OCI-LY3 (cell line): ENCODE measurements around the gene NARF.

Experiments used
- H2AFZ ChIP-seq: fragments of 200-600, 300-600 bp; shearing (Covaris generic); 2 replicates; pipeline ENCODE4 v1.6.0; 2014; ENCODE audit warnings: antibody characterized with exemption, low read depth, low read length
- H3K27ac ChIP-seq: fragments of 200-600, 300-600 bp; sonication (generic); 2 replicates; pipeline ENCODE4 v1.5.1; 2014; ENCODE audit warnings: mild to moderate bottlenecking, low read length, moderate library complexity, mixed read lengths
- H3K27me3 ChIP-seq: fragments of 200-600, 300-600 bp; sonication (generic); 2 replicates; pipeline ENCODE4 v1.6.1; 2014; ENCODE audit warnings: low read depth, low read length, mixed read lengths
- H3K36me3 ChIP-seq: fragments of 200-600, 300-600 bp; sonication (generic); replicated peaks from 2 replicates; pipeline ENCODE3; 2014; ENCODE audit warnings: low read depth, low read length, mixed read lengths
- H3K4me1 ChIP-seq: fragments of 300-600, 200-600 bp; sonication (generic); 2 replicates; pipeline ENCODE4 v1.6.1; 2014; ENCODE audit warnings: low read length, mixed read lengths
- H3K4me2 ChIP-seq: fragments of 200-600, 300-600 bp; sonication (generic); 2 replicates; pipeline ENCODE4 v1.6.1; 2014; ENCODE audit warnings: low read length, mixed read lengths
- H3K4me3 ChIP-seq: fragments of 300-600, 200-600 bp; sonication (generic); 2 replicates; pipeline ENCODE4 v1.5.1; 2014; ENCODE audit warnings: antibody characterized with exemption, mild to moderate bottlenecking, low read length, moderate library complexity
- H3K79me2 ChIP-seq: fragments of 300-600, 200-600 bp; shearing (Covaris generic); 2 replicates; pipeline ENCODE4 v1.6.1; 2014; ENCODE audit warnings: mild to moderate bottlenecking, low read length, mixed read lengths
- H3K9ac ChIP-seq: fragments of 300-600, 200-600 bp; shearing (Covaris generic); 2 replicates; pipeline ENCODE4 v1.6.0; 2014; ENCODE audit warnings: mild to moderate bottlenecking, low read length, moderate library complexity
- H3K9me3 ChIP-seq: fragments of 200-600, 300-600 bp; shearing (Covaris generic); 2 replicates; pipeline ENCODE4 v1.6.1; 2014; ENCODE audit warnings: low read length, mixed read lengths; ENCODE audit not compliant: insufficient read depth
- H4K20me1 ChIP-seq: fragments of 200-600, 300-600 bp; sonication (generic); 2 replicates; pipeline ENCODE4 v1.6.1; 2016; ENCODE audit warnings: low read length, mixed read lengths; ENCODE audit not compliant: insufficient read depth
- EZH2phosphoT487 ChIP-seq: fragments of 200-600 bp; shearing (Covaris generic); IDR thresholded peaks from 2 replicates; pipeline ENCODE4 v1.6.1; 2018; ENCODE audit warnings: antibody characterized with exemption, mixed run types, low read depth
- TF ChIP-seq, protein P1 (sequence below): fragments of 200-600, 300-600 bp; sonication (generic); IDR thresholded peaks from 2 replicates; pipeline ENCODE4 v1.5.1; 2014; ENCODE audit warnings: antibody characterized with exemption, low read length, low read depth

Gene NARF

DNA sequence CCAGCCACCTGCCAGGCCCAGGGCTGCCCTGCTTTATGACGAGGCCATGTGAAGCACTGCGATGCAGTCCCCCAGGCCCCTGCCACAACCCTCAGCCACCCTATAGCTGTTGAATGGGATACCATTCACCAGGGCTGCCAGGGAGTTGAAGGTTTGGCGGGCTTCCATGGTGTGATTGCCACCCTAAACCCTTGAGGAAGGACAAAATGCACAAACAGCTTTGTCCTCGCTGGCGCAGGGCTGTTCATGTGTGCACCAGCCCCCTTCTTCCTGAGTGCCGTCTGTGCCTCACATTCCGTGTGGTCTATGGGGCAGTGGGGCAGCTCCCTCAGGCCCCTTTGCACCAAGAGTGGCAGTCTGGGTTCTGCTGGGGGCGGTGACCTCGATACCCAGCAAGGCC lies 25.3 kb downstream of the NARF start:
- no peak overlapping the region for H3K27ac ChIP-seq
- H3K4me2 ChIP-seq: no peak overlapping the region
- H3K36me3 ChIP-seq: peaks cover 43% of the 10 kb centered on the region
- no peaks in the 10 kb centered on the region for H3K4me1 ChIP-seq
- H3K9ac ChIP-seq: no peak overlapping the region
- H4K20me1 ChIP-seq: no peaks in the 10 kb centered on the region
- no peaks in the 10 kb centered on the region for H3K9me3 ChIP-seq
- H3K4me3 ChIP-seq: no peak overlapping the region
- TF ChIP-seq EZH2phosphoT487: no peak
- TF ChIP-seq, protein P1, sequence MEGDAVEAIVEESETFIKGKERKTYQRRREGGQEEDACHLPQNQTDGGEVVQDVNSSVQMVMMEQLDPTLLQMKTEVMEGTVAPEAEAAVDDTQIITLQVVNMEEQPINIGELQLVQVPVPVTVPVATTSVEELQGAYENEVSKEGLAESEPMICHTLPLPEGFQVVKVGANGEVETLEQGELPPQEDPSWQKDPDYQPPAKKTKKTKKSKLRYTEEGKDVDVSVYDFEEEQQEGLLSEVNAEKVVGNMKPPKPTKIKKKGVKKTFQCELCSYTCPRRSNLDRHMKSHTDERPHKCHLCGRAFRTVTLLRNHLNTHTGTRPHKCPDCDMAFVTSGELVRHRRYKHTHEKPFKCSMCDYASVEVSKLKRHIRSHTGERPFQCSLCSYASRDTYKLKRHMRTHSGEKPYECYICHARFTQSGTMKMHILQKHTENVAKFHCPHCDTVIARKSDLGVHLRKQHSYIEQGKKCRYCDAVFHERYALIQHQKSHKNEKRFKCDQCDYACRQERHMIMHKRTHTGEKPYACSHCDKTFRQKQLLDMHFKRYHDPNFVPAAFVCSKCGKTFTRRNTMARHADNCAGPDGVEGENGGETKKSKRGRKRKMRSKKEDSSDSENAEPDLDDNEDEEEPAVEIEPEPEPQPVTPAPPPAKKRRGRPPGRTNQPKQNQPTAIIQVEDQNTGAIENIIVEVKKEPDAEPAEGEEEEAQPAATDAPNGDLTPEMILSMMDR: no peak
- no peaks in the 10 kb centered on the region for H3K79me2 ChIP-seq
- no peaks in the 10 kb centered on the region for H3K27me3 ChIP-seq
- H2AFZ ChIP-seq: no peak overlapping the region

DNA sequence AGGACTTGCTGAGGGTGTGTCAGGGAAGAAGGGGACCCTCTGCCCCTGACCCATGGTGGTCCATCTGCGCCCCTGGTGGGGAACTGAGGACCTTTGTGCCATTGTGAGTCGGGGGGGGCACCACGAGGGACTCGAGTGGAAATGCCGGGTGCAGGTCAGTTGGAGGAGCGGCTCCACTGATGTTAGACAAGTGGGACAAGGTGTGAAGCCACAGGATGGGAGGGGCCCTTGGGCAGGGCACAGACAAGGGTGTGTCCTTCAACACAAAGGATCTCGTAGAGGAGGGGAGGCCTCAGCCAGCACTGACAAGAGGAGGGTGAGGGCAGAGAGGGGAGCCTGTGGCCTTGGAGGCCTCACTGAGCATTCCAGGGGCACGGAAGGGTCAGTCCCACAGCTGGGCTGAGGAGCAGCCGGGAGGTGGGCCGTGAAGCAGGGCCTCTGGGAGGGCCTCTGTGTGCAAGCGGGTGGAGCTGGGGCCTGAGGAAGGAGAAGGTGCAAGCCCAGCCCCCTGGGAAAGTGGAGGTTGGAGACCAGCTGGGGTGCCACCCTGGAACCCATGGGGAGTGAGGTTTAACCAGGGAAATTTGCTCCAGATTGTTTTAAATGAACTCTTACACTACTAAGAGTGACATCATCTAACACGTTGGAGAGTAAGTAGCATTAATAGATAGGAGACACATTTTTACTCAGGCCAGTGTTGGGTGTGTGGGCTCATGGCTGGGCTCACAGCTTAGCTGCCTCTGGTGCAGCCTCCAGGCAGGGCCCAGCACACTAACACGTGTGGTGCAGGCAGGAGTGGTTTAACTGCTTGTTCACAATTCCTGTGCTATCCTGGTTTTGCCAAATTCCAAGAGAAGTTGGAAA lies 27.9 kb downstream of the NARF start:
- no peaks in the 10 kb centered on the region for H3K27me3 ChIP-seq
- H3K79me2 ChIP-seq: no peaks in the 10 kb centered on the region
- H3K36me3 ChIP-seq: peaks cover 32% of the 10 kb centered on the region
- H3K9me3 ChIP-seq: no peaks in the 10 kb centered on the region
- H3K9ac ChIP-seq: no peak overlapping the region
- no peak overlapping the region for H2AFZ ChIP-seq
- H4K20me1 ChIP-seq: no peaks in the 10 kb centered on the region
- H3K4me3 ChIP-seq: no peak overlapping the region
- TF ChIP-seq, protein P1: no peak
- no peak for TF ChIP-seq EZH2phosphoT487
- no peak overlapping the region for H3K27ac ChIP-seq
- H3K4me1 ChIP-seq: no peaks in the 10 kb centered on the region
- H3K4me2 ChIP-seq: no peak overlapping the region

DNA sequence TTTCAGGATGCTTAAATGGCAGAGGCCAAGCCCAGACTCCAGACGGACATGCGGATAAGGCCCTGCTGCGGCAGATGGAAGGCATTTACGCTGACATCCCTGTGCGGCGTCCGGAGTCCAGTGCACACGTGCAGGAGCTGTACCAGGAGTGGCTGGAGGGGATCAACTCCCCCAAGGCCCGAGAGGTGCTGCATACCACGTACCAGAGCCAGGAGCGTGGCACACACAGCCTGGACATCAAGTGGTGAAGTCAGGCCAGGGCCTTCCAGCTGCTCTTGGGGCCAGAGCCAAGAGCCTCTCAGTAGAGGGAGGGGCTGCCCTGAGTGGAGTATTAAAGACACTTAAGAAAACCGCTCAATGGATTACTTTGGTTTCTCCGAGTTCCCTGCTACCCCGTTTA lies 29.4 kb downstream of the NARF start:
- Histone ChIP-seq H3K4me1 (no peaks in the 10 kb centered on the region), H3K4me2 (no peak overlapping the region), H3K27me3 (no peaks in the 10 kb centered on the region), H3K79me2 (no peaks in the 10 kb centered on the region), H4K20me1 (no peaks in the 10 kb centered on the region), H3K9me3 (no peaks in the 10 kb centered on the region), H3K27ac (no peak overlapping the region), H3K4me3 (no peak overlapping the region), H3K36me3 (peaks cover 23% of the 10 kb centered on the region), H2AFZ (no peak overlapping the region), H3K9ac (no peak overlapping the region)
- no peak for TF ChIP-seq EZH2phosphoT487
- TF ChIP-seq, protein P1: no peak

DNA sequence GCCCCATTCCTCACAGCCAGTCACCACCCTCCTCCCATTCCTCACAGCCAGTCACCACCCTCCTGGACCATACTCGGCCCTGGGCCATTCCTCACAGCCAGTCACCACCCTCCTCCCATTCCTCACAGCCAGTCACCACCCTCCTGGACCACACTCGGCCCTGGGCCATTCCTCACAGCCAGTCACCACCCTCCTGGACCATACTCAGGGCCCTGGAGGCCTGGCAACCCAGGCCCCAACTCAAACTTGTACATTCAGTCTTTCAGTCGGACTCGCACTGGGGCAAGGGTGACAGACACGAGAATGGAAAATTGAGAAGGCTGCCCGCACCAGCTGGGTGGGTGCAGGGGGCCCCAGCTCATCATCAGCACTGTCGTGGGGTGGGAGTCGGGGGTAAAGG lies 30.6 kb downstream of the NARF start:
- Histone ChIP-seq H3K27me3 (no peaks in the 10 kb centered on the region), H4K20me1 (no peaks in the 10 kb centered on the region), H3K9ac (no peak overlapping the region), H2AFZ (no peak overlapping the region), H3K4me2 (no peak overlapping the region), H3K79me2 (no peaks in the 10 kb centered on the region), H3K4me3 (no peak overlapping the region), H3K4me1 (peaks cover 4% of the 10 kb centered on the region), H3K9me3 (no peaks in the 10 kb centered on the region), H3K27ac (no peak overlapping the region), H3K36me3 (peaks cover 20% of the 10 kb centered on the region)
- TF ChIP-seq EZH2phosphoT487: no peak
- TF ChIP-seq, protein P1: no peak
